Fibroblast of lung (primary cell): ENCODE data around the gene LCNL1. TPM values are rescaled to one million over a fixed set of nuclear protein-coding genes. Genes with fewer than 3 reads are reported as not detected.

Source experiments
- DNase-seq, 2 donors: peaks; one replicate each; pipeline versions ENCODE4 v3.0.0 to v3.0.0-alpha.2; 2010; ENCODE audit warnings: low read depth in 2 of 2
- H2AFZ ChIP-seq: 2 replicates; pipeline ENCODE4 v1.5.1; 2012; ENCODE audit warnings: low read length, control low read depth, inconsistent platforms
- H3K27ac ChIP-seq: 2 replicates; pipeline ENCODE4 v1.5.1; 2011; ENCODE audit warnings: low read length, control low read depth; ENCODE audit not compliant: insufficient read depth
- H3K27me3 ChIP-seq: 2 replicates; pipeline ENCODE4 v1.5.1; 2011; ENCODE audit warnings: mild to moderate bottlenecking, low read length; ENCODE audit not compliant: control insufficient read depth, insufficient read depth
- H3K36me3 ChIP-seq: 2 replicates; pipeline ENCODE4 v1.5.1; 2011; ENCODE audit warnings: low read length; ENCODE audit not compliant: control insufficient read depth, insufficient read depth
- H3K4me1 ChIP-seq: 2 replicates; pipeline ENCODE4 v1.5.1; 2011; ENCODE audit warnings: low read length; ENCODE audit not compliant: control insufficient read depth, insufficient read depth; ENCODE audit errors: extremely low read depth
- H3K4me2 ChIP-seq: 2 replicates; pipeline ENCODE4 v1.5.1; 2011; ENCODE audit warnings: low read length, control low read depth; ENCODE audit not compliant: insufficient read depth; ENCODE audit errors: extremely low read depth
- H3K4me3 ChIP-seq, 4 experiments: fragments of 200-600 bp in 1 of 4; sonication (generic) in 1 of 4; replicated peaks in 1 of 4; 2 replicates each; pipeline ENCODE4 v1.5.1; 2011 to 2016; ENCODE audit warnings: low read length in 4 of 4, low read depth in 3 of 4, mild to moderate bottlenecking in 3 of 4, control low read depth in 2 of 4, inconsistent platforms in 1 of 4, mixed read lengths in 1 of 4; ENCODE audit not compliant: insufficient read depth in 1 of 4; ENCODE audit errors: control extremely low read depth in 1 of 4
- H3K79me2 ChIP-seq: 2 replicates; pipeline ENCODE4 v1.5.1; 2012; ENCODE audit warnings: mild to moderate bottlenecking, low read length, inconsistent platforms; ENCODE audit not compliant: control insufficient read depth, insufficient read depth
- H3K9ac ChIP-seq: 2 replicates; pipeline ENCODE4 v1.5.1; 2011; ENCODE audit warnings: mild to moderate bottlenecking, low read length, control low read depth; ENCODE audit not compliant: insufficient read depth
- H3K9me3 ChIP-seq: 2 replicates; pipeline ENCODE4 v1.5.1; 2012; ENCODE audit warnings: low read depth, low read length; ENCODE audit not compliant: control insufficient read depth, insufficient read depth
- H4K20me1 ChIP-seq: 2 replicates; pipeline ENCODE4 v1.5.1; 2011; ENCODE audit warnings: low read length; ENCODE audit not compliant: control insufficient read depth, insufficient read depth; ENCODE audit errors: extremely low read depth
- EZH2 ChIP-seq: IDR thresholded peaks from 2 replicates; pipeline ENCODE4 v1.5.1; 2012; ENCODE audit warnings: low read length, control low read depth, mild to moderate bottlenecking; ENCODE audit errors: missing control alignments
- polyA plus RNA-seq, 2 donors: library from polyadenylated mRNA; depleted of rRNA in 1 of 2; stranded (reverse) in 1 of 2; unstranded in 1 of 2; fragments of >200 nt; gene quantifications; 2 replicates each; pipeline ENCODE4 v1.2.1, GENCODE V29; 2011 to 2012; ENCODE audit warnings: missing spikeins in 1 of 2
- total RNA-seq: library from RNA; depleted of rRNA; stranded (reverse); fragments of >200 nt; gene quantifications from 2 replicates; pipeline ENCODE4 v1.2.1, GENCODE V29; 2014
- TF ChIP-seq, protein P1 (sequence below), 2 donors: IDR thresholded peaks in 1 of 2; conservative IDR thresholded peaks in 1 of 2; 1 replicate in 1 of 2; 2 replicates in 1 of 2; pipeline ENCODE4 v1.5.1; 2011 to 2012; ENCODE audit warnings: low read length in 2 of 2, control low read depth in 1 of 2, inconsistent platforms in 1 of 2, low read depth in 1 of 2, mild to moderate bottlenecking in 1 of 2

LCNL1 gene
- total and polyA plus RNA-seq, 2 donors (not counting 1 experiment from before 2014, with no cell fraction given) = 1.4 to 6.3 TPM

DNA sequence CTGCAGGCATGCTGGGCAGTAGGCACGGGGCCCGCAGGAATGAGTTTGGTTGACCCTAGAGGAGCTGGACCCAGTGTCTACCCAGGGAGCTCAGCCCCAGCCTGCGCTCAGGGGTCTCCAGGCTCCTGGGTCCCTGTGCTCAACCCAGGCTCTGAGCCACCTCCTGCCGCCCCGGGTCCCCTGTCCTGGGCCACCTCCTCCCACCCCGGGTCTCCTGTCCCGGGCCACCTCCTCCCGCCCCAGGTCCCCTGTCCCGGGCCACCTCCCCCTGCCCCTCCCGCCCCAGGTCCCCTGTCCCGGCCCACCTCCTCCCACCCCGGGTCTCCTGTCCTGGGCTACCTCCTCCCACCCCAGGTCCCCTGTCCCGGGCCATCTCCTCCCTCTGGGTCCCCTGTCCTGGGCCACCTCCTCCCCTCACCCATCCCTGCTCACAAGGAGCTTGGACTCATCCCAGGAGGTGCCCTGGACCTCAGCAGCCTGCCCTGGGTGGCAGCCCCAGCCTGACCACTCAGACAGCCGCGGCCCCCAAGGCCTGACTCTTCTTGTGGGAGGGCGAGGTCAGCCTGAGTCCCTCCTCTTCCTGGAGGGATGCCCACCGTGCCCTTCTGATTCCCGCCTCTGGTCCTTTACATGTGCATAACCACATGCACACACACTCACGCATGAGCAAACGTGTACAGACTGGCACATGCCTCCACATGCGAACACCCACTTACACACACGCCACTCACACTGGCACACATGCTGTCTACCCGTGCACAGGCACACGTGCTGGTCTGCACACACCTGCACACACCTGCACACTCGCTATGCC lies 28.3 kb upstream of the LCNL1 start:
- Histone ChIP-seq H3K36me3 (no peaks in the 10 kb centered on the region), H3K79me2 (no peaks in the 10 kb centered on the region), H3K4me3 (no peak overlapping the region), H3K4me1 (no peaks in the 10 kb centered on the region), H4K20me1 (no peaks in the 10 kb centered on the region), H3K9ac (no peak overlapping the region), H3K27ac (no peak overlapping the region), H2AFZ (no peak overlapping the region), H3K4me2 (no peak overlapping the region), H3K9me3 (no peaks in the 10 kb centered on the region), H3K27me3 (no peaks in the 10 kb centered on the region)
- TF ChIP-seq, protein P1, sequence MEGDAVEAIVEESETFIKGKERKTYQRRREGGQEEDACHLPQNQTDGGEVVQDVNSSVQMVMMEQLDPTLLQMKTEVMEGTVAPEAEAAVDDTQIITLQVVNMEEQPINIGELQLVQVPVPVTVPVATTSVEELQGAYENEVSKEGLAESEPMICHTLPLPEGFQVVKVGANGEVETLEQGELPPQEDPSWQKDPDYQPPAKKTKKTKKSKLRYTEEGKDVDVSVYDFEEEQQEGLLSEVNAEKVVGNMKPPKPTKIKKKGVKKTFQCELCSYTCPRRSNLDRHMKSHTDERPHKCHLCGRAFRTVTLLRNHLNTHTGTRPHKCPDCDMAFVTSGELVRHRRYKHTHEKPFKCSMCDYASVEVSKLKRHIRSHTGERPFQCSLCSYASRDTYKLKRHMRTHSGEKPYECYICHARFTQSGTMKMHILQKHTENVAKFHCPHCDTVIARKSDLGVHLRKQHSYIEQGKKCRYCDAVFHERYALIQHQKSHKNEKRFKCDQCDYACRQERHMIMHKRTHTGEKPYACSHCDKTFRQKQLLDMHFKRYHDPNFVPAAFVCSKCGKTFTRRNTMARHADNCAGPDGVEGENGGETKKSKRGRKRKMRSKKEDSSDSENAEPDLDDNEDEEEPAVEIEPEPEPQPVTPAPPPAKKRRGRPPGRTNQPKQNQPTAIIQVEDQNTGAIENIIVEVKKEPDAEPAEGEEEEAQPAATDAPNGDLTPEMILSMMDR (conservative IDR thresholded peaks at IDR 0.05 in 1 of 2, IDR thresholded peaks at IDR 0.05 in 1 of 2; ENCODE audit: low read depth in 1 of 2, low read length in 2 of 2) = no peak
- TF ChIP-seq EZH2 = no peak
- DNase-seq = no peak

DNA sequence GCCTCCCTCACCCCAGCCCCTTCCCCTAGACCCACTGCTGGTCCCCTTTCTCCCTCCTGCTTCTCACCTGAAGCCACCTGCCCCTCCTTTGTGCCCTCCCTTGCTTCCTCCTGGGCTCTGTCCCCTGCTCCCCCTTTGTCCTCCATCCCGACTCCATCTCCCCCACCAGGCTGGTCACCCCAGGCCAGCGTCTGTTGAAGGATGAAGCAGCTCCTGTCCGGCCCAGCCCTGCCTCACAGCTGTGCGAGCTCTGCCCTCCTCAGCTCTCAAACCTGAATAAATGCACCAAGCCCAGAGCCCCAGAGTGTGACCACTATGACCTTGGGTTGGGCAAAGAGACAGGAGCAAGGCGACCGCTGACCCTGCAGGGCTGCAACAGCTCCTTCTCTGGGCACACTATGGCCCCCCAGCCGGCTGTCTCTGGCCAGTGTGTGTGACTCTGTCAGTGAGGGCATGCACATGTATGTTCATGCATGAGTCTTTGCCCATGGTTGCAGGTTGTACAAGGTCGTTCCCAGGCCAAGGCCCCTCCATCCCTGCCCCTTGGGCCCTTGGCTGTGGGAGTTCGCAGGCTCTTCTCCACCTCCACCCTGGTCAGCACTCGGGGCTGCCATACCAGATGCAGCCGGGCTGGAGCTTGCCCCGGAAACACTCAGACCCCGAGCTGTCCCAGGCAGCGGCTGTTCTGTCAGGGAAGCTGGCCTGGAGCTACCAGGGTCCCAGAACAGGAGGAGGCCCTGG lies 27.4 kb upstream of the LCNL1 start:
- no peak for DNase-seq
- Histone ChIP-seq H3K4me1 (no peaks in the 10 kb centered on the region), H3K4me3 (no peak overlapping the region), H2AFZ (no peak overlapping the region), H3K27me3 (no peaks in the 10 kb centered on the region), H3K79me2 (no peaks in the 10 kb centered on the region), H3K36me3 (no peaks in the 10 kb centered on the region), H3K4me2 (no peak overlapping the region), H3K27ac (no peak overlapping the region), H4K20me1 (no peaks in the 10 kb centered on the region), H3K9me3 (no peaks in the 10 kb centered on the region), H3K9ac (no peak overlapping the region)
- TF ChIP-seq, protein P1 (conservative IDR thresholded peaks at IDR 0.05 in 1 of 2, IDR thresholded peaks at IDR 0.05 in 1 of 2; ENCODE audit: low read depth in 1 of 2, low read length in 2 of 2) = no peak
- no peak for TF ChIP-seq EZH2

DNA sequence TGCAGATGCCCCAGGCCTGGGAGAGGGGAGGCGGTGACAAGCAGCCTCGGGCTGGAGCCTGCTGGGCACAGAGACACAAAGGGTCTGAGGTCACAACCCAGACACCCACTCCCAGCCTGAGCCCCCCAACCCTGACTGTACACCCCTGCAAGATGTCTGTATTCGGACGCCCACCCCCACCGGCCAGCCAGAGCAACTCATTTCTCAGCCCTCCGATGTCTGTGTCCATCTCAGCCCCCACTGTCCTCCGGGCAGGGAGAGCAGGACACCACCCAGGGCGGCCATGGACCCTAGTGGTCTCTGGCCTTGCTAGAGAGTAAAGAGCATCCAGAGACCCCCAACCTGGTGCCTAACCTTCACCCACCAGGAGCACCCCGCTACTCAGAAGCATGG lies 26.9 kb upstream of the LCNL1 start:
- H3K9me3 ChIP-seq = no peaks in the 10 kb centered on the region
- no peak overlapping the region for H3K27ac ChIP-seq
- H2AFZ ChIP-seq = no peak overlapping the region
- no peaks in the 10 kb centered on the region for H3K4me1 ChIP-seq
- no peaks in the 10 kb centered on the region for H4K20me1 ChIP-seq
- H3K79me2 ChIP-seq = no peaks in the 10 kb centered on the region
- H3K27me3 ChIP-seq = no peaks in the 10 kb centered on the region
- no peak overlapping the region for H3K4me2 ChIP-seq
- no peaks in the 10 kb centered on the region for H3K36me3 ChIP-seq
- TF ChIP-seq, protein P1 (conservative IDR thresholded peaks at IDR 0.05 in 1 of 2, IDR thresholded peaks at IDR 0.05 in 1 of 2; ENCODE audit: low read depth in 1 of 2, low read length in 2 of 2) = no peak
- no peak for TF ChIP-seq EZH2
- no peak overlapping the region for H3K9ac ChIP-seq
- DNase-seq = no peak
- H3K4me3 ChIP-seq = no peak overlapping the region
